ENCODE results near the gene STYXL2.

The STYXL2 gene

DNA sequence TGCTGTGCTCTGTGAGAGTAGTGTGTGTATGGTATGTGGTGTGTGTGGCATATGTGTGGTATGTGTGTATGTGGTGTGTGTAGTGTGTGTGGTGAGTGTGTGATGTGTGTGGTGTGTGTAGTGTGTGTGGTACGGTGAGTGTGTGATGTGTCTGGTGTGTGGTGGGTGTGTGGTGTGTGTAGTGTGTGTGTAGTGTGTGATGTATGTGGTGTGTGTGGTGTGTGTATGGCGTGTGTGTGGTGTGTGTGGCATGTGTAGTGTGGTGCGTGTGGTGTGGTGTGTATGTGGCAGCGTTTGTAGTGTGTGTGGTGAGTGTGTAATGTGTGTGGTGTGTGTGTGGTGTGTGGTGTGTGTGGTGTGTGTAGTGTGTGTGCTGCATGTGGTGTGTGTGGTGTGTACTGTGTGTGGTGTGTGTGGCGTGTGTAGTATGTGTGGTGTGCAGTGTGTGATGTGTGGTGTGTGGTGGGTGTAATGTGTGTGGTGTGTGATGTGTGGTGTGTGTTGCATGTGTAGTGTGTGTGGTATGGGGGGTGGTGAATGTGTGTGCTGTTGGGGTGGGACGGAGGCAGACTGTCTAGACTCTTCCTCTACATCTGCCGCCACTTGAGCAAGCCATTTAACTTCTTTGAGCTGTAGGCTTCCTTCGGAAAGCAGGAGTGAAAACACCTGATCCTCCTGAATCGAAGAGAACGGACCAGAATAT is 37.2 kb upstream of the STYXL2 start:
- TF ChIP-seq YY1 (IDR thresholded peaks at IDR 0.05; ENCODE audit: low read depth): no peak
- no peak for TF ChIP-seq RAD21 (IDR thresholded peaks at IDR 0.05; ENCODE audit: low read depth)
- no peak for TF ChIP-seq NFIC (IDR thresholded peaks at IDR 0.05)
- no peak for TF ChIP-seq ZBTB7A (IDR thresholded peaks at IDR 0.05; ENCODE audit: low read depth)
- no peak for TF ChIP-seq MAX (IDR thresholded peaks at IDR 0.05)
- TF ChIP-seq EGR1 (IDR thresholded peaks at IDR 0.05): no peak
- TF ChIP-seq TAF1 (IDR thresholded peaks at IDR 0.05; ENCODE audit: low read depth): no peak
- TF ChIP-seq CEBPB (IDR thresholded peaks at IDR 0.05): no peak
- TF ChIP-seq EP300 (IDR thresholded peaks at IDR 0.05; ENCODE audit: borderline replicate concordance): no peak
- TF ChIP-seq FOXM1 (IDR thresholded peaks at IDR 0.05; ENCODE audit: borderline replicate concordance, low read depth): no peak
- no peak for TF ChIP-seq TEAD4 (IDR thresholded peaks at IDR 0.05)
- TF ChIP-seq USF1 (IDR thresholded peaks at IDR 0.05): no peak
- TF ChIP-seq TCF12 (IDR thresholded peaks at IDR 0.05; ENCODE audit: low read depth): no peak
- TF ChIP-seq, protein P1, sequence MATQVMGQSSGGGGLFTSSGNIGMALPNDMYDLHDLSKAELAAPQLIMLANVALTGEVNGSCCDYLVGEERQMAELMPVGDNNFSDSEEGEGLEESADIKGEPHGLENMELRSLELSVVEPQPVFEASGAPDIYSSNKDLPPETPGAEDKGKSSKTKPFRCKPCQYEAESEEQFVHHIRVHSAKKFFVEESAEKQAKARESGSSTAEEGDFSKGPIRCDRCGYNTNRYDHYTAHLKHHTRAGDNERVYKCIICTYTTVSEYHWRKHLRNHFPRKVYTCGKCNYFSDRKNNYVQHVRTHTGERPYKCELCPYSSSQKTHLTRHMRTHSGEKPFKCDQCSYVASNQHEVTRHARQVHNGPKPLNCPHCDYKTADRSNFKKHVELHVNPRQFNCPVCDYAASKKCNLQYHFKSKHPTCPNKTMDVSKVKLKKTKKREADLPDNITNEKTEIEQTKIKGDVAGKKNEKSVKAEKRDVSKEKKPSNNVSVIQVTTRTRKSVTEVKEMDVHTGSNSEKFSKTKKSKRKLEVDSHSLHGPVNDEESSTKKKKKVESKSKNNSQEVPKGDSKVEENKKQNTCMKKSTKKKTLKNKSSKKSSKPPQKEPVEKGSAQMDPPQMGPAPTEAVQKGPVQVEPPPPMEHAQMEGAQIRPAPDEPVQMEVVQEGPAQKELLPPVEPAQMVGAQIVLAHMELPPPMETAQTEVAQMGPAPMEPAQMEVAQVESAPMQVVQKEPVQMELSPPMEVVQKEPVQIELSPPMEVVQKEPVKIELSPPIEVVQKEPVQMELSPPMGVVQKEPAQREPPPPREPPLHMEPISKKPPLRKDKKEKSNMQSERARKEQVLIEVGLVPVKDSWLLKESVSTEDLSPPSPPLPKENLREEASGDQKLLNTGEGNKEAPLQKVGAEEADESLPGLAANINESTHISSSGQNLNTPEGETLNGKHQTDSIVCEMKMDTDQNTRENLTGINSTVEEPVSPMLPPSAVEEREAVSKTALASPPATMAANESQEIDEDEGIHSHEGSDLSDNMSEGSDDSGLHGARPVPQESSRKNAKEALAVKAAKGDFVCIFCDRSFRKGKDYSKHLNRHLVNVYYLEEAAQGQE (IDR thresholded peaks at IDR 0.05; ENCODE audit: low read depth): no peak
- no peak for TF ChIP-seq CREB1 (IDR thresholded peaks at IDR 0.05; ENCODE audit: low read depth)

GRCh38 chr1:167057241-167057688 is 36.6 kb upstream of the STYXL2 start:
- TF ChIP-seq RAD21 (IDR thresholded peaks at IDR 0.05; ENCODE audit: low read depth) (peak; percentile 79), CEBPB (IDR thresholded peaks at IDR 0.05) (no peak)

GRCh38 chr1:167059045-167059808 is 34.6 kb upstream of the STYXL2 start:
- TF ChIP-seq RAD21 (IDR thresholded peaks at IDR 0.05; ENCODE audit: low read depth): peak; percentile 87
- no peak for TF ChIP-seq CREB1 (IDR thresholded peaks at IDR 0.05; ENCODE audit: low read depth)
- no peak for TF ChIP-seq EP300 (IDR thresholded peaks at IDR 0.05; ENCODE audit: borderline replicate concordance)

DNA sequence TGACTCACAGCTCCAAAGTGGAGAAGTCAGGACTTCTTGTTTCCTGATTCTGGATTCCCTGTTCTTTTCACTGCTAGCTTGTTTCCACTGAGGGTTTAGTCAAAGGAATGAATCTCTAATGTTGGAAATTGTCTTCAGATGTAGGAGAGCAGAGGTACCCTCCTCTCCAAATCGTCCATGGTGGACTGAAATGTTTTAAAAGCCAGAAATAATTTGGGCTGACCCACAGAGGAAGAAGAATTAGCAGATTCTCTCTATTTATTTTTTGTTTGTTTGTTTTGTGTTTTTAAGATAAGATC is 34.1 kb upstream of the STYXL2 start:
- no peak for TF ChIP-seq CREB1 (IDR thresholded peaks at IDR 0.05; ENCODE audit: low read depth)
- TF ChIP-seq MAX (IDR thresholded peaks at IDR 0.05): no peak
- no peak for TF ChIP-seq RAD21 (IDR thresholded peaks at IDR 0.05; ENCODE audit: low read depth)
- no peak for TF ChIP-seq YY1 (IDR thresholded peaks at IDR 0.05; ENCODE audit: low read depth)
- TF ChIP-seq, protein P1 (IDR thresholded peaks at IDR 0.05; ENCODE audit: low read depth): no peak
- no peak for TF ChIP-seq FOXM1 (IDR thresholded peaks at IDR 0.05; ENCODE audit: borderline replicate concordance, low read depth)
- TF ChIP-seq TEAD4 (IDR thresholded peaks at IDR 0.05): no peak
- no peak for TF ChIP-seq USF1 (IDR thresholded peaks at IDR 0.05)
- TF ChIP-seq CEBPB (IDR thresholded peaks at IDR 0.05): no peak
- TF ChIP-seq NFIC (IDR thresholded peaks at IDR 0.05): no peak

- no peak for TF ChIP-seq TCF12 (IDR thresholded peaks at IDR 0.05; ENCODE audit: low read depth)
- no peak for TF ChIP-seq TAF1 (IDR thresholded peaks at IDR 0.05; ENCODE audit: low read depth)
- TF ChIP-seq EGR1 (IDR thresholded peaks at IDR 0.05): no peak
- TF ChIP-seq MAX (IDR thresholded peaks at IDR 0.05): no peak
- no peak for TF ChIP-seq CEBPB (IDR thresholded peaks at IDR 0.05)
- no peak for TF ChIP-seq TEAD4 (IDR thresholded peaks at IDR 0.05)
- no peak for TF ChIP-seq RAD21 (IDR thresholded peaks at IDR 0.05; ENCODE audit: low read depth)
- TF ChIP-seq USF1 (IDR thresholded peaks at IDR 0.05): no peak
- no peak for TF ChIP-seq CREB1 (IDR thresholded peaks at IDR 0.05; ENCODE audit: low read depth)
- TF ChIP-seq EP300 (IDR thresholded peaks at IDR 0.05; ENCODE audit: borderline replicate concordance): no peak
- no peak for TF ChIP-seq FOXM1 (IDR thresholded peaks at IDR 0.05; ENCODE audit: borderline replicate concordance, low read depth)
- TF ChIP-seq, protein P1 (IDR thresholded peaks at IDR 0.05; ENCODE audit: low read depth): no peak
- no peak for TF ChIP-seq ZBTB7A (IDR thresholded peaks at IDR 0.05; ENCODE audit: low read depth)
Measured at GRCh38 chr1:167060141-167061072, 33.5 kb upstream of the STYXL2 start.
